SH-SY5Y (cell line): ENCODE data around the gene SLC10A7.

Source experiments
- GATA2 ChIP-seq: IDR thresholded peaks from 2 replicates; pipeline ENCODE4 v1.6.1; 2011; ENCODE audit warnings: mild to moderate bottlenecking, low read depth, low read length
- GATA3 ChIP-seq: IDR thresholded peaks from 2 replicates; pipeline ENCODE4 v1.6.1; 2011; ENCODE audit warnings: low read depth, mild to moderate bottlenecking, low read length, moderate library complexity

- TF ChIP-seq GATA2 (no peak), GATA3 (no peak)
Observed at GRCh38 chr4:146347822-146348221, 173.9 kb downstream of the SLC10A7 start.
